T-cell (primary cell): ENCODE data around the gene SLC41A3. TPM values are rescaled to one million over a fixed set of nuclear protein-coding genes. Genes with fewer than 3 reads are reported as not detected.
"Not testable (repeated sequence)": the region's sequence is repeated elsewhere in the genome, so short reads cannot be mapped to it uniquely, and the experiment has no call there.

Experiments used
- ATAC-seq, 4 experiments: fragments of 200-7000 bp in 3 of 4; fragments of 150-1000 bp in 1 of 4; cut with Tn5 transposase; replicated peaks in 1 of 4; 1 replicate in 3 of 4; 2 replicates in 1 of 4; pipeline ENCODE4 v1.10.0; 2021; ENCODE audit warnings: moderate library complexity in 3 of 4, mild to moderate bottlenecking in 2 of 4, moderate number of reproducible peaks in 1 of 4
- CTCF ChIA-PET, 2 donors: fragments of 300-600 bp; sonication (Branson Sonifier 250); formaldehyde crosslinking; loops; one replicate each; lab custom pipeline; 2022; ENCODE audit warnings: antibody characterized with exemption in 2 of 2; lab: Charles Lee
- POLR2A ChIA-PET, 2 donors: fragments of 300-600 bp; sonication (Branson Sonifier 250); formaldehyde crosslinking; loops; one replicate each; lab custom pipeline; 2022; ENCODE audit warnings: antibody characterized with exemption in 2 of 2; lab: Charles Lee
- DNase-seq, 35 experiments: peaks; one replicate each; pipeline versions ENCODE4 v3.0.0 to v3.0.0-alpha.2; 2013 to 2023
- H3K27ac ChIP-seq: one replicate; pipeline ENCODE4 v1.5.1; 2013; ENCODE audit warnings: low read length
- H3K27me3 ChIP-seq, 2 experiments: replicated peaks in 1 of 2; 1 replicate in 1 of 2; 2 replicates in 1 of 2; pipeline versions ENCODE4 v1.6.1 to v1.7.0; 2013; ENCODE audit warnings: low read length in 1 of 2, mixed read lengths in 1 of 2; ENCODE audit not compliant: control insufficient read depth in 2 of 2, insufficient read depth in 2 of 2; ENCODE audit errors: extremely low read depth in 1 of 2
- H3K36me3 ChIP-seq, 2 donors: 1 replicate in 1 of 2; 2 replicates in 1 of 2; pipeline versions ENCODE4 v1.6.1 to v1.7.0; 2013; ENCODE audit warnings: low read length in 1 of 2; ENCODE audit not compliant: control insufficient read depth in 2 of 2, insufficient read depth in 1 of 2; ENCODE audit errors: extremely low read depth in 1 of 2
- H3K4me1 ChIP-seq, 2 experiments: 1 replicate in 1 of 2; 2 replicates in 1 of 2; pipeline versions ENCODE4 v1.6.1 to v1.7.0; 2013; ENCODE audit warnings: low read length in 2 of 2, mixed read lengths in 1 of 2; ENCODE audit not compliant: insufficient read depth in 2 of 2, control insufficient read depth in 1 of 2; ENCODE audit errors: extremely low read depth in 1 of 2
- H3K4me3 ChIP-seq, 2 donors: 1 replicate in 1 of 2; 2 replicates in 1 of 2; pipeline versions ENCODE4 v1.5.1 to v1.7.0; 2013; ENCODE audit warnings: mild to moderate bottlenecking in 2 of 2, low read length in 1 of 2, moderate library complexity in 1 of 2; ENCODE audit not compliant: control insufficient read depth in 1 of 2; ENCODE audit errors: extremely low read depth in 1 of 2
- H3K9me3 ChIP-seq: 2 replicates; pipeline ENCODE4 v1.7.0; 2013
- H3K27ac Mint-ChIP-seq, 2 donors: one replicate each; pipeline ENCODE4 v1.8.0; 2020 to 2021; ENCODE audit warnings: mild to moderate bottlenecking in 2 of 2, mixed read lengths in 2 of 2
- H3K27me3 Mint-ChIP-seq, 2 donors: one replicate each; pipeline ENCODE4 v1.8.0; 2021 to 2022; ENCODE audit warnings: mixed read lengths in 2 of 2
- H3K36me3 Mint-ChIP-seq: one replicate; pipeline ENCODE4 v1.8.0; 2021; ENCODE audit warnings: mixed read lengths
- H3K4me1 Mint-ChIP-seq, 3 donors: one replicate each; pipeline ENCODE4 v1.8.0; 2020 to 2022; ENCODE audit warnings: mixed read lengths in 3 of 3, mild to moderate bottlenecking in 1 of 3
- H3K4me3 Mint-ChIP-seq, 3 donors: one replicate each; pipeline ENCODE4 v1.8.0; 2020 to 2022; ENCODE audit warnings: mild to moderate bottlenecking in 3 of 3, mixed read lengths in 3 of 3, moderate library complexity in 3 of 3
- H3K9me3 Mint-ChIP-seq, 3 donors: one replicate each; pipeline ENCODE4 v1.8.0; 2020 to 2022; ENCODE audit warnings: mixed read lengths in 3 of 3
- WGBS: methylation state at CpG from one replicate; pipeline ENCODE4 v1.1.5; 2013; ENCODE audit warnings: missing lambda C conversion rate; ENCODE audit not compliant: insufficient coverage; 5-methylcytosine and 5-hydroxymethylcytosine counted together
- total RNA-seq, 35 experiments: library from RNA in 6 of 35; stranded (reverse) in 6 of 35; fragments of 120-200 nt in 1 of 35; gene quantifications; one replicate each; pipeline versions ENCODE4 v1.2.1 to v1.2.4 and lab custom pipeline; 2013 to 2026

Gene SLC41A3
- total RNA-seq, 5 donors from 2014 or later (not counting 1 experiment from before 2014, with no cell fraction given) = 24.8 to 38.6 (median 34.5) TPM

DNA sequence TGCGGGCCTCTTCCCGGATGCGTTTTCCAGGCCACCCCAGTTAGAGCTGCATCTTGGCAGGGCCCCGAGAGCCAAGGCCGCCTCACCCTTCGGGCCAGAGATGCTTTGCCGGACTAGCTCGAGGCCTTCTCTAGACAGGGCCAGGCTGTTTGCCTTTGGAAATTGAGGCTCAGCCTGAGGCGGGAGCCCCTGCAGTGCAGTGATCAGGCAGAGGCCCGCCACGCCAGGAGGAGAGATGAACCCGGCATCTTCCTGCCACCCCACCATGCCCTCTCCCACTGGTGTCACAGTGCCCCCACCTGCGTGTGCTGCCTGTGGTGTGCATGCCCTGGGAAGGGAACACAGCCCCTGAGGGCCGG lies 123.9 kb downstream of the SLC41A3 start:
- Histone ChIP-seq H3K36me3 (no peaks in the 10 kb centered on the region), H3K9me3 (no peaks in the 10 kb centered on the region), H3K4me3 (no peak overlapping the region), H3K4me1 (no peaks in the 10 kb centered on the region), H3K27ac (no peak overlapping the region), H3K27me3 (peaks cover 2 to 42% of the 10 kb centered on the region in 2 experiments)
- peaks cover 3% of the 10 kb centered on the region for H3K36me3 Mint-ChIP-seq
- DNase-seq (no peak), ATAC-seq (no peak)
- H3K9me3 Mint-ChIP-seq = no peaks in the 10 kb centered on the region
- 95% methylated on average over 10 of the region's 14 CpGs for WGBS
- H3K27ac Mint-ChIP-seq = no peak overlapping the region
- CTCF ChIA-PET = no interaction called here
- POLR2A ChIA-PET = no interaction called here
- peaks cover 10 to 23% of the 10 kb centered on the region in 2 donors for H3K27me3 Mint-ChIP-seq
- H3K4me3 Mint-ChIP-seq = no peak overlapping the region
- H3K4me1 Mint-ChIP-seq = no peaks in the 10 kb centered on the region

DNA sequence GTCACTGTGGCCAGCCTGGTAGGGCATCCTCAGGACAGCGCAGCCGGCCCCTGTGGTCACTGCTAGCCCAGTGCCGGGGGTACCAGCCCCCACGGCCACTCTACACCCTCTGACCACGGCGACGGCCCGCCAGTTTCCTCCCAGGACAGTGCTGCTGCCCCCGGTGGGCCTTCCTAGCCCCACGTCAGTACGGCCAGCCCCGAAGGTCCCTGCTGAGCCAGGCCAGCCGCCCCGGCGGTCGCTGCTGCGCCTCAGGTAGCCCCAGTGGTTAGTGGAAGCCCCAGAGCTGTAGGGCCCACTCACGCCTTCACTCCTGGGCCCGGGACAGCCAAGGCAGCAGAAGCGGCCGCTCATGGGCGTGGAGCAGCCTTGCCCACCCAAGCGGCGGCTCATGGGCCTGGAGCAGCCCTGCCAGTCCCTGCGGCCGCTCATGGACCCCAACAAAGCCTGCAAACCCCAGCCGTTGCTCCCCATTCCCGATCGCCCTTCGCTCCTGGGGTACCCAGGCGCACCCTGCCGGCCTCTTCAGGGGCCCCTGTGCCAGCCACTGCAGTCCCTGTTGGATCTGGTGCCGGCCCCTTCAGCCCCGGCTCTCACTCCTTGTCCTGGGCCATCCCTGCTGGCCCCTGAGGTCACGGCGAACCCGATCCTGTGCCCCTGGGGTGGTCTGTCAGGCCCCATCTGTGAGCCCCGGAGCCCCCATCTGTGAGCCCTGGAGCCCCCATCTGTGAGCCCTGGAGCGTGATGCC lies 124.4 kb downstream of the SLC41A3 start:
- 96% methylated on average over 39 of the region's 39 CpGs for WGBS
- no peaks in the 10 kb centered on the region for H3K9me3 Mint-ChIP-seq
- ChIA-PET CTCF (no interaction called here), POLR2A (no interaction called here)
- Histone ChIP-seq H3K4me3 (no peak overlapping the region), H3K9me3 (no peaks in the 10 kb centered on the region), H3K36me3 (no peaks in the 10 kb centered on the region), H3K4me1 (no peaks in the 10 kb centered on the region), H3K27me3 (peaks cover 2 to 42% of the 10 kb centered on the region in 2 experiments), H3K27ac (no peak overlapping the region)
- no peak overlapping the region for H3K4me3 Mint-ChIP-seq
- H3K4me1 Mint-ChIP-seq = no peaks in the 10 kb centered on the region
- no peak for ATAC-seq
- peaks cover 3% of the 10 kb centered on the region for H3K36me3 Mint-ChIP-seq
- no peak for DNase-seq
- peaks cover 10 to 24% of the 10 kb centered on the region in 2 donors for H3K27me3 Mint-ChIP-seq
- H3K27ac Mint-ChIP-seq = no peak overlapping the region

GRCh38 chr3:125958511-125959316 lies 125.2 kb downstream of the SLC41A3 start:
- H3K9me3 ChIP-seq = no peaks in the 10 kb centered on the region
- H3K4me1 ChIP-seq = no peaks in the 10 kb centered on the region
- peaks cover 2 to 38% of the 10 kb centered on the region in 2 experiments for H3K27me3 ChIP-seq
- WGBS = 83% methylated on average over 41 of the region's 46 CpGs
- no peak overlapping the region for H3K27ac ChIP-seq
- DNase-seq (no peak), ATAC-seq (peak in 1 of 4 experiments; percentile 9)
- H3K36me3 ChIP-seq = no peaks in the 10 kb centered on the region
- Mint-ChIP-seq H3K36me3 (peaks cover 3% of the 10 kb centered on the region), H3K4me1 (no peaks in the 10 kb centered on the region), H3K4me3 (no peak overlapping the region), H3K27me3 (peaks cover 10 to 21% of the 10 kb centered on the region in 2 donors), H3K9me3 (no peaks in the 10 kb centered on the region), H3K27ac (no peak overlapping the region)
- ChIA-PET POLR2A (no interaction called here), CTCF (no interaction called here)
- H3K4me3 ChIP-seq = no peak overlapping the region

GRCh38 chr3:125957674-125958510 lies 126.0 kb downstream of the SLC41A3 start:
- WGBS = 20% methylated on average over 68 of the region's 75 CpGs
- ChIA-PET CTCF (no interaction called here), POLR2A (no interaction called here)
- Histone ChIP-seq H3K4me3 (no peak overlapping the region), H3K9me3 (no peaks in the 10 kb centered on the region), H3K36me3 (no peaks in the 10 kb centered on the region), H3K27ac (no peak overlapping the region), H3K4me1 (no peaks in the 10 kb centered on the region), H3K27me3 (peaks cover 0 to 37% of the 10 kb centered on the region in 2 experiments)
- Mint-ChIP-seq H3K9me3 (no peaks in the 10 kb centered on the region), H3K4me1 (no peaks in the 10 kb centered on the region), H3K27me3 (peaks cover 10 to 23% of the 10 kb centered on the region in 2 donors), H3K4me3 (no peak overlapping the region), H3K36me3 (peaks cover 3% of the 10 kb centered on the region), H3K27ac (no peak overlapping the region)
- no peak for DNase-seq
- peak in 2 of 4 experiments; percentile 41 to 73 for ATAC-seq

DNA sequence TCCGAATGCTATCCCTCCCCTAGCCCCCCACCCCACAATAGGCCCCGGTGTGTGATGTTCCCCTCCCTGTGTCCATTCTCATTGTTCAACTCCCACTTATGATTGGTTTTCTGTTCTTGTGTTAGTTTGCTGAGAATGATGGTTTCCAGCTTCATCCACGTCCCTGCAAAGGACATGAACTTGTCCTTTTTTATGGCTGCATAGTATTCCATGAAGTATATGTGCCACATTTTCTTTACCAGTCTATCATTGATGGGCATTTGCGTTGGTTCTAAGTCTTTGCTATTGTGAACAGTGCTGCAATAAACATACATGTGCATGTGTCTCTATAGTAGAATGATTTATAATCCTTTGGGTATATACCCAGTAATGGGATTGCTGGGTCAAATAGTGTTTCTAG lies 126.9 kb downstream of the SLC41A3 start:
- H3K27me3 Mint-ChIP-seq = peaks cover 13 to 29% of the 10 kb centered on the region in 2 donors
- H3K4me3 Mint-ChIP-seq, H3K9me3 Mint-ChIP-seq, H3K36me3 Mint-ChIP-seq, H3K9me3 ChIP-seq, CTCF ChIA-PET, DNase-seq, H3K4me1 ChIP-seq, H3K36me3 ChIP-seq, H3K4me3 ChIP-seq, H3K4me1 Mint-ChIP-seq, POLR2A ChIA-PET, ATAC-seq, H3K27ac Mint-ChIP-seq, H3K27ac ChIP-seq: not testable (repeated sequence)
- peaks cover 0 to 33% of the 10 kb centered on the region in 2 experiments for H3K27me3 ChIP-seq
- no CpG with 5 or more reads among the region's 4 CpGs for WGBS
